MM.1S (cell line): ENCODE measurements around the gene PPHLN1.

Experiments used
- DNase-seq: peaks from one replicate; pipeline ENCODE4 v3.0.0-alpha.2; 2015
- H2AFZ ChIP-seq: fragments of 300-600 bp; sonication (generic); 2 replicates; pipeline ENCODE4 v1.6.0; 2016; ENCODE audit warnings: antibody characterized with exemption, low read length
- H3F3A ChIP-seq: fragments of 300-600 bp; sonication (generic); 2 replicates; pipeline ENCODE4 v1.6.1; 2016; ENCODE audit warnings: mild to moderate bottlenecking, antibody characterized with exemption, low read length, moderate library complexity, mixed read lengths; ENCODE audit not compliant: insufficient read depth
- H3K27ac ChIP-seq: fragments of 300-600 bp; sonication (generic); 2 replicates; pipeline ENCODE4 v1.5.1; 2016; ENCODE audit warnings: mild to moderate bottlenecking, low read length
- H3K27me3 ChIP-seq: fragments of 300-600 bp; sonication (generic); replicated peaks from 2 replicates; pipeline ENCODE4 v1.6.0; 2016; ENCODE audit warnings: low read length; ENCODE audit not compliant: insufficient read depth
- H3K36me3 ChIP-seq: fragments of 300-600 bp; sonication (generic); replicated peaks from 2 replicates; pipeline ENCODE4 v1.6.1; 2016; ENCODE audit warnings: mild to moderate bottlenecking, low read length, mixed read lengths; ENCODE audit not compliant: insufficient read depth
- H3K4me1 ChIP-seq: fragments of 300-600 bp; sonication (generic); 2 replicates; pipeline ENCODE4 v1.6.1; 2016; ENCODE audit warnings: low read length, mixed read lengths
- H3K4me2 ChIP-seq: fragments of 300-600 bp; sonication (generic); 2 replicates; pipeline ENCODE4 v1.6.0; 2016; ENCODE audit warnings: low read depth, low read length
- H3K4me3 ChIP-seq: fragments of 300-600 bp; sonication (generic); 2 replicates; pipeline ENCODE4 v1.5.1; 2016; ENCODE audit warnings: low read length, mixed read lengths
- H3K79me2 ChIP-seq: fragments of 300-600 bp; sonication (generic); 2 replicates; pipeline ENCODE4 v1.6.1; 2016; ENCODE audit warnings: mixed run types, low read length, mixed read lengths
- H3K9ac ChIP-seq: fragments of 300-600 bp; sonication (generic); 2 replicates; pipeline ENCODE4 v1.6.1; 2016; ENCODE audit warnings: low read length, mixed read lengths
- H3K9me2 ChIP-seq: fragments of 300-600 bp; sonication (generic); replicated peaks from 2 replicates; pipeline ENCODE4 v1.6.1; 2016; ENCODE audit warnings: mild to moderate bottlenecking, low read length, mixed read lengths; ENCODE audit not compliant: insufficient read depth
- H3K9me3 ChIP-seq: fragments of 300-600 bp; sonication (generic); replicated peaks from 2 replicates; pipeline ENCODE4 v1.6.1; 2016; ENCODE audit warnings: mild to moderate bottlenecking, low read length, mixed read lengths; ENCODE audit not compliant: insufficient read depth
- H4K20me1 ChIP-seq: fragments of 300-600 bp; sonication (generic); 2 replicates; pipeline ENCODE4 v1.6.1; 2016; ENCODE audit warnings: mild to moderate bottlenecking, low read length, moderate library complexity, mixed read lengths; ENCODE audit not compliant: insufficient read depth
- CTCF ChIP-seq: fragments of 300-600 bp; sonication (generic); IDR thresholded peaks from 2 replicates; pipeline ENCODE4 v1.5.1; 2016; ENCODE audit warnings: antibody characterized with exemption, low read length, mixed read lengths
- EZH2 ChIP-seq: fragments of 300-600 bp; sonication (generic); optimal IDR thresholded peaks from 2 replicates; pipeline ENCODE3; 2017; ENCODE audit warnings: low read depth, mild to moderate bottlenecking, antibody characterized with exemption, low read length, mixed read lengths
- EZH2phosphoT487 ChIP-seq: fragments of 300-600 bp; sonication (generic); IDR thresholded peaks from 2 replicates; pipeline ENCODE4 v1.6.1; 2018; ENCODE audit warnings: antibody characterized with exemption, low read length

PPHLN1 gene

GRCh38 chr12:42447371-42447786 is 121.4 kb downstream of the PPHLN1 start:
- H3K9ac ChIP-seq: no peak overlapping the region
- H3K79me2 ChIP-seq: no peaks in the 10 kb centered on the region
- no peaks in the 10 kb centered on the region; the same call in 1 of the 2 replicates for H4K20me1 ChIP-seq
- H3K36me3 ChIP-seq: no peaks in the 10 kb centered on the region
- no peak overlapping the region for H3K4me2 ChIP-seq
- no peak for TF ChIP-seq EZH2phosphoT487
- no peak for TF ChIP-seq EZH2
- TF ChIP-seq CTCF: no peak
- H3K9me3 ChIP-seq: no peaks in the 10 kb centered on the region
- no peaks in the 10 kb centered on the region for H3K9me2 ChIP-seq
- H3K4me3 ChIP-seq: no peak overlapping the region
- DNase-seq: no peak
- no peaks in the 10 kb centered on the region for H3K4me1 ChIP-seq
- no peak overlapping the region for H2AFZ ChIP-seq
- no peaks in the 10 kb centered on the region for H3F3A ChIP-seq
- no peaks in the 10 kb centered on the region for H3K27me3 ChIP-seq
- H3K27ac ChIP-seq: no peak overlapping the region

GRCh38 chr12:42448841-42449240 is 122.9 kb downstream of the PPHLN1 start:
- Histone ChIP-seq H3K79me2 (no peaks in the 10 kb centered on the region), H3K9me3 (no peaks in the 10 kb centered on the region), H3K4me2 (no peak overlapping the region), H3K9ac (no peak overlapping the region), H3F3A (no peaks in the 10 kb centered on the region), H3K4me3 (no peak overlapping the region), H4K20me1 (no peaks in the 10 kb centered on the region; the same call in 1 of the 2 replicates), H3K27ac (no peak overlapping the region), H3K27me3 (no peaks in the 10 kb centered on the region), H3K9me2 (no peaks in the 10 kb centered on the region), H3K4me1 (no peaks in the 10 kb centered on the region), H3K36me3 (no peaks in the 10 kb centered on the region), H2AFZ (no peak overlapping the region)
- TF ChIP-seq EZH2phosphoT487 (no peak), EZH2 (no peak), CTCF (no peak)
- DNase-seq: no peak

GRCh38 chr12:42450248-42450647 is 124.3 kb downstream of the PPHLN1 start:
- Histone ChIP-seq H3K36me3 (no peaks in the 10 kb centered on the region), H3K9me3 (no peaks in the 10 kb centered on the region), H4K20me1 (no peaks in the 10 kb centered on the region; the same call in 1 of the 2 replicates), H3F3A (no peaks in the 10 kb centered on the region), H3K4me2 (no peak overlapping the region), H3K27ac (no peak overlapping the region), H3K4me1 (no peaks in the 10 kb centered on the region), H2AFZ (no peak overlapping the region), H3K27me3 (no peaks in the 10 kb centered on the region), H3K9ac (no peak overlapping the region), H3K9me2 (no peaks in the 10 kb centered on the region), H3K79me2 (no peaks in the 10 kb centered on the region), H3K4me3 (no peak overlapping the region)
- no peak for DNase-seq
- TF ChIP-seq EZH2phosphoT487 (no peak), EZH2 (no peak), CTCF (no peak)

GRCh38 chr12:42458575-42458974 is 132.6 kb downstream of the PPHLN1 start:
- no peak for TF ChIP-seq CTCF
- no peak for TF ChIP-seq EZH2
- no peak for TF ChIP-seq EZH2phosphoT487
- H3K4me2 ChIP-seq: no peak overlapping the region
- no peaks in the 10 kb centered on the region for H3K9me2 ChIP-seq
- no peak overlapping the region for H3K9ac ChIP-seq
- no peaks in the 10 kb centered on the region for H3F3A ChIP-seq
- H2AFZ ChIP-seq: no peak overlapping the region
- H3K4me3 ChIP-seq: no peak overlapping the region
- H3K4me1 ChIP-seq: no peaks in the 10 kb centered on the region
- H3K36me3 ChIP-seq: no peaks in the 10 kb centered on the region
- no peaks in the 10 kb centered on the region for H3K27me3 ChIP-seq
- H3K79me2 ChIP-seq: no peaks in the 10 kb centered on the region
- H4K20me1 ChIP-seq: no peaks in the 10 kb centered on the region
- DNase-seq: no peak
- no peak overlapping the region for H3K27ac ChIP-seq
- no peaks in the 10 kb centered on the region for H3K9me3 ChIP-seq
